ENCODE data around the gene TP53BP1. TPM values are rescaled to one million over a fixed set of nuclear protein-coding genes. Genes with fewer than 3 reads are reported as not detected.

The TP53BP1 gene
- total RNA-seq, 4 donors from 2014 or later: 37.6 to 47.4 (median 42.4) TPM

DNA sequence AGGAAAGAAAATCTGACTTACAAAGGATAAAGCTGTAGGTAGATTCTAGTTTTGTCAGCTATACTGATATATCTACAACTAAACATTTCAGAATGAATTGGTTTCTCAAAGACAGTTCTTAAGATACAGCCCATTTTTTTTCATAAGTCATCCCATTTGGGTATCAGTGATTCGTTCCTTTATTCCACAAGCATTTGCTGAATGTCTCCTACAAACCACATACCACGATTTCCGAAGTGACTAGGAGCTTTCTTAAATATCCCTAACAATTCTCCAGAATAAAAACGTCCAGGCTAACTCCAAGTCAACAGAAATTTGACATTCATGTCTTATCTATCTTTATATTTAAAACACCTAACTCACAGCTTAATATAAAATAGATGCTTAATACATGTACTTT is 59.8 kb downstream of the TP53BP1 start:
- Histone ChIP-seq H3K27ac (no peak overlapping the region), H3K36me3 (peaks cover 7 to 83% (median 7%) of the 10 kb centered on the region in 3 donors), H3K4me1 (no peaks in the 10 kb centered on the region), H3K4me3 (no peak overlapping the region), H3K9me3 (no peaks in the 10 kb centered on the region), H3K27me3 (no peaks in the 10 kb centered on the region)
- no peak for DNase-seq (ENCODE audit: low spot score in 2 of 2)
- no peak for TF ChIP-seq POLR2A (IDR thresholded peaks at IDR 0.05)
- TF ChIP-seq, protein P1, sequence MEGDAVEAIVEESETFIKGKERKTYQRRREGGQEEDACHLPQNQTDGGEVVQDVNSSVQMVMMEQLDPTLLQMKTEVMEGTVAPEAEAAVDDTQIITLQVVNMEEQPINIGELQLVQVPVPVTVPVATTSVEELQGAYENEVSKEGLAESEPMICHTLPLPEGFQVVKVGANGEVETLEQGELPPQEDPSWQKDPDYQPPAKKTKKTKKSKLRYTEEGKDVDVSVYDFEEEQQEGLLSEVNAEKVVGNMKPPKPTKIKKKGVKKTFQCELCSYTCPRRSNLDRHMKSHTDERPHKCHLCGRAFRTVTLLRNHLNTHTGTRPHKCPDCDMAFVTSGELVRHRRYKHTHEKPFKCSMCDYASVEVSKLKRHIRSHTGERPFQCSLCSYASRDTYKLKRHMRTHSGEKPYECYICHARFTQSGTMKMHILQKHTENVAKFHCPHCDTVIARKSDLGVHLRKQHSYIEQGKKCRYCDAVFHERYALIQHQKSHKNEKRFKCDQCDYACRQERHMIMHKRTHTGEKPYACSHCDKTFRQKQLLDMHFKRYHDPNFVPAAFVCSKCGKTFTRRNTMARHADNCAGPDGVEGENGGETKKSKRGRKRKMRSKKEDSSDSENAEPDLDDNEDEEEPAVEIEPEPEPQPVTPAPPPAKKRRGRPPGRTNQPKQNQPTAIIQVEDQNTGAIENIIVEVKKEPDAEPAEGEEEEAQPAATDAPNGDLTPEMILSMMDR (IDR thresholded peaks at IDR 0.05): no peak
- TF ChIP-seq EP300 (IDR thresholded peaks at IDR 0.05): no peak
- WGBS, 2 donors: 88 to 93% methylated on average over 4 of the region's 4 CpGs

DNA sequence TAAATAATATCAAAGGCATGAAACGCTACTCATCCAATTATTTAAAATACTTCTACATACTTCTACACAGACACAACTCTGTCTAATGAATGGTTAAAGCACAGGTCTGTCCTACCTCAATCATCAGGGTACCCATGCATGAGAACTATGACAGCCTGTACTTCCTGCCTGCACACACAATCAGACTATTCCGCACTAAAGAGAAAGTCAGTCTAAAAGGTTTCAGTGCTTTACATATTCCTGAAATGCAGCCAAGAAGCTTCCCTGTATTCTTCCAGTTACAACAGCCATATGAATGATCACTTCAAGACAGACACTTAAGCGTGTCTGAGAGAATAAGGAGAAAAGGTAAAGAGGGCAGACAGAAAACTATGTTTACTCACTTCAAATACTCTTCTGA is 63.3 kb downstream of the TP53BP1 start:
- no peak overlapping the region for H3K27ac ChIP-seq
- 55 to 64% methylated on average over 3 of the region's 3 CpGs for WGBS, 2 donors
- no peaks in the 10 kb centered on the region for H3K27me3 ChIP-seq
- no peak overlapping the region for H3K4me3 ChIP-seq
- no peaks in the 10 kb centered on the region for H3K4me1 ChIP-seq
- peaks cover 3 to 88% (median 7%) of the 10 kb centered on the region in 3 donors for H3K36me3 ChIP-seq
- DNase-seq (ENCODE audit: low spot score in 2 of 2): no peak
- TF ChIP-seq POLR2A (IDR thresholded peaks at IDR 0.05) (no peak), EP300 (IDR thresholded peaks at IDR 0.05) (no peak)
- TF ChIP-seq, protein P1 (IDR thresholded peaks at IDR 0.05): no peak
- H3K9me3 ChIP-seq: no peaks in the 10 kb centered on the region

DNA sequence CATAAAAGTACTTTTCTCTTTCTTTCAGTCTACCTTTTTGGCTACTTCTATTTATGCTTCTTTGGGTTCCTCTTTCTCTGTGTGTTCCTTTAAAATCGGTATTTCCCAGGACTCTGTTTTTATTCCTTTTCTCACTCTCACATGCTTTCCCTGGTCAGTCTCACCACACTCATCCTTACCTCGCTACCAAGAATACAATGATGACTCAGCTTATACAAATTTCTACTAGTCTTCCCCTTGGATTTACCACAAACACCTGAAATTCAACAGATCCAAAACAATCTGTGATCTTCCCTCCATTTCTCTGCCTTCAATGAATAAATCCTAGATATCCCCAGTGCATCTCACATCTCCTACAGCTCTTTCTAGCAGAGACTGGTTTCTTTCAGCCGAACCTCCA is 69.2 kb downstream of the TP53BP1 start:
- no peak overlapping the region for H3K27ac ChIP-seq
- TF ChIP-seq, protein P1 (IDR thresholded peaks at IDR 0.05): no peak
- no peak for TF ChIP-seq POLR2A (IDR thresholded peaks at IDR 0.05)
- no peak for TF ChIP-seq EP300 (IDR thresholded peaks at IDR 0.05)
- WGBS, 2 donors: 93 to 94% methylated on average over 3 of the region's 3 CpGs
- DNase-seq (ENCODE audit: low spot score in 2 of 2): no peak
- H3K9me3 ChIP-seq: no peaks in the 10 kb centered on the region
- H3K36me3 ChIP-seq: peaks cover 0 to 94% (median 10%) of the 10 kb centered on the region in 3 donors
- no peaks in the 10 kb centered on the region for H3K27me3 ChIP-seq
- no peaks in the 10 kb centered on the region for H3K4me1 ChIP-seq
- no peak overlapping the region for H3K4me3 ChIP-seq

DNA sequence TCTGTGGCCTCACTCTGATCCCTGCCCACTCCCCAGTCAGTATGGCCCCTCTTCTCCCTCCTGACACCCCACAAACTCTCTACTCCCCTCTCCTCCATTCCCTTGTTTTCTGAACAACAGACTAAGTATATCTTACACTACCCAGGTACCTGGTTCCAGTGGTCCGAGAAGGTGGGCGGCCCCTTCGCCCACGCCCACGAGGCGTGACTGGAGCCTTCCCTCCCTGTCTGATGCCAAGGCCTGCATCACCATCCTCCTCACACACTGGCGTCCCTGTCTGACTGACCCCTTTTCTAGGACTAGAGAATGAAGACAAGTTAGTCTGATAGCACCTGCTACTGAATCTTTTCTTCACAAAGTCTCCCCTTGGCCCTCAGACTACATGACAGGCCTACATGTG is 72.1 kb downstream of the TP53BP1 start:
- TF ChIP-seq, protein P1 (IDR thresholded peaks at IDR 0.05): no peak
- TF ChIP-seq EP300 (IDR thresholded peaks at IDR 0.05) (no peak), POLR2A (IDR thresholded peaks at IDR 0.05) (no peak)
- no peaks in the 10 kb centered on the region for H3K27me3 ChIP-seq
- H3K27ac ChIP-seq: no peak overlapping the region
- 90 to 96% methylated on average over 7 of the region's 7 CpGs for WGBS, 2 donors
- H3K36me3 ChIP-seq: peaks cover 0 to 97% (median 10%) of the 10 kb centered on the region in 3 donors
- no peak overlapping the region for H3K4me3 ChIP-seq
- H3K4me1 ChIP-seq: no peaks in the 10 kb centered on the region
- no peaks in the 10 kb centered on the region for H3K9me3 ChIP-seq
- no peak for DNase-seq (ENCODE audit: low spot score in 2 of 2)

DNA sequence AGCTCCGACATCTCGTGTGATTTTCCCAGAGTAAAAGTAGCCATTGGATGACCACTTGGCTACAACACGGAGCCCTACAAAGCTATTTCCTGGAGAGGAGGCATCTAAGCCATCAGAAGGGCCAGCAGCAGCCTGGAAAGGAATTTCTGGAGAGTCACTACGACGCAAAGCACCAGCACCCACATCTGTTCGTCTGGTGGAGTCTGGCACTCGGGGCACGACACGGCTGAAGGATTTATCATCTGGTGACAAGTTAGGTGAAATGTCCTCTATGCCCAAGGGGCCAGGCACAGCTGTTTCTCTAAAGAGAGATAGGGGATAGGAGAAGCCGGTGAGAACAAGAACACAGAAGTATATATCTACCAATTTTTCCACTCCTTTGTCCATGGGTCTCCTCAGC is 72.5 kb downstream of the TP53BP1 start:
- WGBS, 2 donors: 90% methylated on average over 10 of the region's 10 CpGs
- no peaks in the 10 kb centered on the region for H3K27me3 ChIP-seq
- H3K27ac ChIP-seq: no peak overlapping the region
- H3K9me3 ChIP-seq: no peaks in the 10 kb centered on the region
- no peak for DNase-seq (ENCODE audit: low spot score in 2 of 2)
- peaks cover 0 to 97% (median 10%) of the 10 kb centered on the region in 3 donors for H3K36me3 ChIP-seq
- H3K4me1 ChIP-seq: no peaks in the 10 kb centered on the region
- no peak for TF ChIP-seq POLR2A (IDR thresholded peaks at IDR 0.05)
- no peak for TF ChIP-seq EP300 (IDR thresholded peaks at IDR 0.05)
- TF ChIP-seq, protein P1 (IDR thresholded peaks at IDR 0.05): no peak
- H3K4me3 ChIP-seq: no peak overlapping the region
